ENCODE measurements around the gene OR2A1.
"Not testable (repeated sequence)": the region's sequence is repeated elsewhere in the genome, so short reads cannot be mapped to it uniquely, and the experiment has no call there.

The OR2A1 gene

DNA sequence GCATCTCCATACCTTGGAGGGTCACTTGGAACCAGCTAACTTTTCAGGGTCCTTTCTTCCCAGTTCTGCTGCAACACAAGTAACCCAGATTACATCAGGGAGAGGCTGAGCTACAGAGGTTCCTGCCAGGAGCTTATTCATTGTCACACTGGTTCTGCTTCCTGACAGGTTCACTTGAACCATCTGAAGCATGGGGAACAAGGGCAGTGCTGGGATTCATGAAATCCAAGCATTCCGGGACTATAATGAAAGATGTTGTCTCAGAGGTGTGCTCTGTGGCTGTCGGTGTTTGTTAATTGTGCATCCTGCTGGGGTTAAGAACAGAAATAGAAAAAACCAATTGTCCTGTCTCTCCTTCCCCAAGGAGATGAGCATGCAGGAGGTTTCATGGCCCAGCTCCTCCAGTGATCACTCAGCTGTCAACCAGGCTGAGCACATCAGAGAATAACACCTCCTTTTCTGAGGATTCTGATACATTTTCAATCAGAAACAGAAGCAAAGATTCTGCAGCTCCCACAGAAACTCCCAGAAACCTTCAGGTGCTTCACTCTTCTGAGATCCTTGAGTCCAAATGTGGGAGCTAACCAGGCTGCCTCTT is at the start of gene OR2A1:
TSS of gene OR2A1 (plus strand) at position 548 of the 598 bp plus-strand sequence. CDS start 5,706 bp downstream, outside the sequence.
- not testable (repeated sequence) for DNase-seq

- DNase-seq: not testable (repeated sequence)
Observed at GRCh38 chr7:144264692-144265091, 47.5 kb upstream of the OR2A1 start, which contains the start of gene OR2A7. Gene OR2A7 (minus strand): TSS chr7:144264792. CDS start chr7:144259628, 5,164 bp downstream.

GRCh38 chr7:144269188-144269587 is 43.0 kb upstream of the OR2A1 start, which contains the start of gene CTAGE8:
Gene CTAGE8 (minus strand): TSS chr7:144269288. CDS start chr7:144269250, 38 bp downstream.
- DNase-seq: not testable (repeated sequence)

DNA sequence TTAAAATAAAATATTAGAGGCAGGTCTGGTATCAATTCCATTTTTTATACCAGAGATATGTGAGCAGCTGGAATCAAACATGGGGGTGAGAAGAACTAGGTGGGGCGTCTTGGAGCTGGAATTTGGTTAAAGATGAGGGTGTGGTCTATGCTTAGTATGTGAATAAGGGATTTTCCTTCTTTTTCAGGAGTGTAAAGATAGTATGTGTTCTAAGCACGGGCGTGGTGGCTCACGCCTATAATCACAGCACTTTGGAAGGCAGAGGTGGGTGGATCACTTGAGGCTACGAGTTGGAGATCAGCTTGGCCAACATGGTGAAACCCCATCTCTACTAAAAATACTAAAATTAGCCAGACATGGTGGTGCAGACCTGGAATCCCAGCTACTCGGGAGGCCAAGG is 36.9 kb upstream of the OR2A1 start:
- DNase-seq: not testable (repeated sequence)

- DNase-seq: not testable (repeated sequence)
Observed at GRCh38 chr7:144280010-144280409, 32.2 kb upstream of the OR2A1 start.

DNA sequence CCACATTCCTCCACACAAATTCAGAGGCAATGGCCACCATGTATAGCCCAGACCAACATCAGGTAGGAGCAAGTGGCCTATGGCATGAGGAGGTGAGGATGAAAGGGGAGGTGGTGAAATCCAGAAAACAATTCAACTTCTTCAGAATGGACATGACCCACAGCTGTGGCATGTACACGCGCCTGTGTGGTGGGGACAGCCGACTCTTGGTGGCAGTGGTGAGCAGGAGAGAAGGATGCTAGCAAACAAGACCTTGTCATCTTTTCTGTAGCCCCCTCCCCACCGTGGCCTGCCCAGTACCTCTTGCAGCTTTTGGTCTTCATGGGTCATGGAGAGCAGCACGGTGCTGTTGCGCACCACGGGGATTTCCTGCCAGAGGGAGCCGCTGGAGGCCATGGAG is 30.2 kb upstream of the OR2A1 start:
- not testable (repeated sequence) for DNase-seq

DNA sequence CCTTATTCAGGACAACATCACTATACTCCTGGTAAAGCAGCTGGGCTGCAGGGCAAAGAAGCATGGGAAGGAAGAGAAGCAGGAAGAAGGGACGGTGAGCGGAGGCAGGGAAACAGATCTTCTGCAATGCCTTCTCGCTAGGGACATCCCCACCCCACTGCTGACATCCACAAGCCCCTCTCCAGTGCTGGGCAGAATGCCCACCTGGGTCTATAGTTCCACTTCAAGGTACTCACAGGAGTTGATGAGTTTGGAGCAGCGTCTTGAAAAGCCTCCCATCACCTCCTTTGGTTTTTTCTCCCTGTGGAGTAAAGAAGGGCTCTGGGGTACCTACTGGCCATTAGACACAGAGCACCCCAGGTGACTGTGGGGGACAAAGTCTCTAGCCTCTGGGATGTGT is 29.7 kb upstream of the OR2A1 start:
- not testable (repeated sequence) for DNase-seq

DNA sequence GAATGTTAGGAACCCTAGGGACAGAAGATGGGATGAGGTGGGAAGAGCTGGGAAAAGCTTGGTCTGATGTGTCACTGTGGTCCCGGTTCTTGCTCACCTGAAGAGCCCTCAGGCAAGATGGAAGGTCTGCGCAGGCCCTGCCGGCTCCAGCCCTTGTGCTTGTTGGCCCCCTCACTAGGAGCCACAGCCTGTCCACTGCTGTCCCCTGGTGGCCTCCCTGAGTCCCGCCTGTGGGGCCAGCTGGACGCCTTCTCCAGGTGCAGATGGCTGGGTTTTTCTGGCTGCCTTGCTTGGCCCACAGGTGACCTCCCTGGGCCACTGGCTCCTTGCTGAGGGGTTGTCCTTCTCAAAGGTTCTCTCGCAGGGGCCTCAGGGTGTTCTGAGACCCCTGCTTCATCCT is 28.5 kb upstream of the OR2A1 start:
- DNase-seq: not testable (repeated sequence)

GRCh38 chr7:144287171-144287784 is 24.9 kb upstream of the OR2A1 start:
- DNase-seq: not testable (repeated sequence)

DNA sequence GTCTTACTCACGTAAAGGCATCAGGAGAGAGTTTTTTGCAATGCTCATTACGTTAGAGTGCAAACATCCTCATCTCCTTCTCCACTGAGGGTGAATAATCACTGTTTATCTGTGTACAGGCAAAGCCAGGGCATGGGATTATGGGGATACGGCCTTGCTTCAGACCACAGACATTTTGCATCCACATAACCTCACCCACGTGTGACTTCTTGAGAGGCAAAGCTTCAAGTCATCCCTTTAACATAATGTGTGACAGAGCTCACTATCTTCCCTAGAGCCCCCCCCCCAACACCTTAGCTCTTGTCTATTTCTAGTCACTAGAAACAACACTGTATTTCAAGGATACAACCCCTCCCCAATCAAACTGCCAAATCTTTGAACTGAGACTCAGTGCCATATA is 20.6 kb upstream of the OR2A1 start:
- DNase-seq: not testable (repeated sequence)

DNA sequence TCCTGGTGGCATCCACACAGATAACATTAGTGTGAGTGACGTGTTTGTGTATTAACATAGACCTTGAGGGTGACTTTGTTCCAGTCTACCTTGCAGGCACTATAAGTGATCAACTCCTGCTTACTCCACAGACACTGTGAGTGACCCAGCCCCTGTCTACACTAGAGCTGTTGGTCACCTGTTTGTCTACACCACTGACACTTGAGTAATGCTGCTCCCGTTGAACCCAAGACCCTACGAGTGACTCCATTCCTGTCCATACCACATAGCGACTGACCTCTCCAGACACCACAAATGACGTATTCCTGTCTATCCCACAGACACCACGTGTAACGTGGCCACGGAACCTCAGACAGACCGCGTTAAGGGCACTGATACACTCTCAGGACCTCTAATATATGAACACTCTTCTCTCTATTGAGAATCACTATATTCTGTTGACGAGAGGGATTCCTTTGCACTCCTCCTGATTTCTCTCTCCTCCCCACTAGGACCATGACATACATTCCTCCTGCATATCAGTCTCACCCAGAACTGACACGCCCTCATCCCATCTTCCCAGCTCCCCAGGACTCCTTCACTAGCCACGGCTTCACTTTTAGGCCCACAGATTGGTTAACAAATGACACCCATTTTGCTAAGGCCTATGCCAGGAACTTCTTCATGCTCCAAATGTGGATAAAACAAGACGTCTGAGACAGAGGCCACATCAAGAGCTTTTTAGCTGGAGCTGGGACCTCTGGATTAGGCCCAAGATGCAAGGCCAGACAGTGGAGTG is 19.6 kb upstream of the OR2A1 start:
- DNase-seq: not testable (repeated sequence)

DNA sequence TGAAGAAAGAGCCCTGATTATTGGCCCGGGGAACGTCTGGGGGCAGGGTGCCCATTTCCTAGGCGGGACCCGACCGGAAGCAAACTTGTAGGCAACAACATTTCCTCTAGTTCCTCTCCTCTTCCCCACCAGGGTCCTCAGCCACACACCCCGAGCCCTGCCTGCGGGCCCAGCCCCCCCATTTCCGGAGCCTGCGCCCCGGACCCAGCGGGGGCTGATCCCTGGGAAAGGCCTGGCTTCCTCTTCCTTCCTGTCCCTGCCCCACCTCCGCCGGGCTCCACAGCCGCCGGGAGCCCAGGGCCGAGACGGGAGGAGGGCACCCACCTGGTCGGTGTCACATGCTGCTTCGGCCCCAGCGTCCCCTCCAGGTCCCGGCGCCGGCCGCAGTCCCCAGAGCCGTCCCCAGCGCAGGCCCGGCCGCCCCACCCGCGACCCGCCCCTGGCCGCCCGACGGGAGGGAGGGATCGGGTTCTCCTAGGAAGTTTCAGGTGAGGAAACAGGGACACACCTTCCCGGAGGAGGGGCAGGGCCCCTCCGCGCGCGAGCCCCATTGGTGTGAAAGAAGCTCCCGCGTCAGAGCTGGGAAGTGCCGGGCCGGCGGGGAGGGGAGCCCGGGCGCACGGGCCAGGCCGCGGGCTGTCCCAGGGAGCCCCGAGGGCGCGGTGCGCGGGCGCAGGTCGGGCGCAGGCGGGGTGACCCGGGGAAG is 18.3 kb upstream of the OR2A1 start:
- DNase-seq: not testable (repeated sequence)

- DNase-seq: not testable (repeated sequence)
Observed at GRCh38 chr7:144302578-144303303, 9.5 kb upstream of the OR2A1 start.

GRCh38 chr7:144303607-144304006 is 8.6 kb upstream of the OR2A1 start:
- DNase-seq: not testable (repeated sequence)

GRCh38 chr7:144305156-144305555 is 7.1 kb upstream of the OR2A1 start:
- not testable (repeated sequence) for DNase-seq

DNA sequence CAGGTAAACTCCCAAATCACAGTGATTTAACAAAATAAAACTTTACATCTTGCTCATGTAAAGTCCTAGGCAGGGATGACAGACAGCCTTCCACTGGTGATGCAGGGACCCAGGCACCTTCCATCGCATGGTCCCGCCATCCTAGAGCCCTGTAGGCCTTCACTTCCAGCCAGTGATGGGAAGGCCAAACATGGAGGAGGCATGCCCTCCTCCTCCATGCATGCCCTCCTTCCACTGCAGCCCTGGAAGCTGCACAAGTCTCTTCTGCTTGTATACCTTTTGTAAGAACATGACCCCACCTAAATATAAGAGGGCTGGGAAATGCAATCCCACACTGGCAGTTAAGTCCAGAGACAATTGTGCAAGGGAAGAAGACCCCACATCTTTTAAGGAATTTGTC is 2.5 kb upstream of the OR2A1 start:
- not testable (repeated sequence) for DNase-seq

- not testable (repeated sequence) for DNase-seq
Observed at GRCh38 chr7:144311218-144311617, 1.0 kb upstream of the OR2A1 start.

DNA sequence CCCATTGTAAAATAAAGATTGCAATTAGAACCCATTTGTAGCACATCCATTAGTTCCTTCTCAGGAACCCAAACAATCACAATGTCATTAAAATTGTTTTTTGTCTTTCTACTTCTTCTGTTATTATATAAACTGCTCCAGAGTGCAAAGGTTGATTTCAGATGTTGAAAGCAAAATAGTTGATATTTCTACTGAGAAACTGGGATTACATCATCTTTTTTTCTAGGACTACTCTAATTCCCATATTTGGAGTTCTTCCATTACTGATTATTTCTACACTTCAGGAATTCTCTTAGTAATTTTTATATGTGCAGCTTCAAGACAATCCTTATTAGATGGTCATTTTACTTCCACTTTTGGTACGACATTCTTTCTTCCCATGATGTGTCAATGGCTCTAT is 5.3 kb downstream of the OR2A1 start:
- DNase-seq: not testable (repeated sequence)

DNA sequence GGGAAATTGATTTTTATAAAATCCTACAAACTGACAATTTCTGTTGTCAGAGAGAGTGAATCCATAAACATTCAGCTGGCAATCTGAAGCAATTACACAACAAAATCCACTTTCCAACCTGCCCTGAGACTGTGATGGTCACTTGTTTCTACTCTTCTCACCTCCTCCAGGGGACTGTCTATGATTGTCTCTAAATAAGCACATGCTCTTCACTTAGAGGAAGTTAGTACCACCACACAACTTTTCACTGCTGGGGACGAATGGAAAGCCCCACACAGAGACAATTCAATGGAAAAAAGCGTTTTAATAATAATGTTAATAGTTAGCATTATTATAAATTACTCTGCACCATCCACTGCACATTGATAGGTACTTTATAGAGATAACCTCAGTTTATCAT is 7.3 kb downstream of the OR2A1 start:
- not testable (repeated sequence) for DNase-seq

- not testable (repeated sequence) for DNase-seq
Observed at GRCh38 chr7:144321677-144322206, 9.5 kb downstream of the OR2A1 start.

GRCh38 chr7:144323359-144323758 is 11.1 kb downstream of the OR2A1 start:
- DNase-seq: not testable (repeated sequence)

- not testable (repeated sequence) for DNase-seq
Observed at GRCh38 chr7:144325868-144326267, 13.6 kb downstream of the OR2A1 start.

Data from NCI-H526 treated with DMSO at 0.1 percent for 48 hours (cell line).